Erythroblast (primary cell): ENCODE measurements around the gene PLPPR1.

ENCODE experiments used
- GATA1 ChIP-seq: IDR thresholded peaks from 2 replicates; pipeline ENCODE4 v1.6.1; 2011; ENCODE audit warnings: low read depth, mild to moderate bottlenecking, control low read depth, low read length, moderate library complexity
- POLR2A ChIP-seq: IDR thresholded peaks from 2 replicates; pipeline ENCODE4 v1.6.1; 2011; ENCODE audit warnings: mild to moderate bottlenecking, low read length

DNA sequence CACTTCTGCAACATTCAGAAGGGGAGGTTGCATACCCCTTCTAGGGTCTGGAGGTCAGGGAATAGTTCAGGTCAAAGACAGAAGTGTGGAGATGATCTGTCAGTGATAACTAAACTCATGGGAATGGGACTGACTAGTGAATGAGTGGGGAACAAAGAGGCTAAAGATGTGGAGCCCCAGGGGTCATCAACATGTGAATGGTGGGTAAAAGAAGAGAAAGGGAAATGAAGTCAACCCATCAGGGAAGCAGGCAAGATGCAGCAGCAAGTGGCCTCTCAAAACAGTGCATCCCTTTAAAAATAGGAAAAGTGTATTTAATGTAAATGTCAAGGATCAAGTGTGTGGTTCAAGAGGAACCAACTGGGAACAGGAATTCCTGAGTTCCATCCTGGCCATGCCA, 69.9 kb downstream of the PLPPR1 start:
- TF ChIP-seq POLR2A = no peak
- TF ChIP-seq GATA1 = no peak
